Pancreas (tissue), 10 donors: Measurements from ENCODE around the gene KRTAP10-8. TPM values are rescaled to one million over a fixed set of nuclear protein-coding genes. Genes with fewer than 3 reads are reported as not detected.

Experiments
- ATAC-seq, 4 donors: fragments of 200-7000 bp; cut with Tn5 transposase; one replicate each; pipeline versions ENCODE4 v1.8.0 to v1.9.1; 2020; ENCODE audit warnings: mild to moderate bottlenecking in 4 of 4, moderate library complexity in 4 of 4
- DNase-seq, 6 donors: peaks; one replicate each; pipeline ENCODE4 v3.0.0-alpha.2; 2020
- FAIRE-seq: peaks from 2 replicates; lab custom pipeline; 2012; peaks lifted over from hg19 to GRCh38; lab: Jason Lieb, UNC
- H3K27ac ChIP-seq, 4 donors: fragments of 200-600 bp; sonication (generic); 1 replicate in 3 of 4; 2 replicates in 1 of 4; pipeline versions ENCODE4 v1.5.0 to v1.8.0; 2020
- H3K27me3 ChIP-seq, 4 donors: fragments of 200-600 bp; one replicate each; pipeline ENCODE4 v1.8.0; 2021
- H3K36me3 ChIP-seq, 3 donors: fragments of 200-600 bp; sonication (generic) in 1 of 3; one replicate each; pipeline versions ENCODE4 v1.5.0 to v1.8.0; 2020 to 2021
- H3K4me1 ChIP-seq, 3 donors: fragments of 200-600 bp; one replicate each; pipeline ENCODE4 v1.8.0; 2021
- H3K4me3 ChIP-seq, 4 donors: fragments of 200-600 bp; sonication (generic) in 2 of 4; one replicate each; pipeline versions ENCODE4 v1.5.0 to v1.8.0; 2020 to 2021
- H3K9me3 ChIP-seq, 4 donors: fragments of 200-600 bp; one replicate each; pipeline ENCODE4 v1.8.0; 2021
- WGBS, 2 donors: extraction: QIAGEN DNeasy Blood & Tissue Kit; methylation state at CpG; one replicate each; pipeline ENCODE4 v1.1.7; 2013; 5-methylcytosine and 5-hydroxymethylcytosine counted together
- intact Hi-C, 3 donors: fragments of 100-400 bp; cut with DNase I; formaldehyde crosslinking; loops; one replicate each; pipeline versions ENCODE4 v1.11.1 to v1.14.2; 2022
- polyA plus RNA-seq, 2 donors: library from polyadenylated mRNA; stranded (reverse); fragments of 200-250 nt; gene quantifications; one replicate each; pipeline ENCODE4 v1.2.3, GENCODE V29; 2013
- total RNA-seq, 6 donors: library from RNA; stranded (reverse); fragmentation: NEBNext Ultra II Directional in 4 of 6; extraction: Animal tissue kit (Norgen Biotek cat#: 25700) in 4 of 6; gene quantifications; one replicate each; pipeline versions ENCODE4 v1.2.1 to v1.2.4, GENCODE V29; 2021 to 2023
- TF ChIP-seq, protein P1 (sequence below), 4 donors: fragments of 200-600 bp; sonication (generic) in 3 of 4; IDR thresholded peaks; one replicate each; pipeline versions ENCODE4 v1.5.0 to v1.8.0; 2021; ENCODE audit warnings: antibody characterized with exemption in 4 of 4
- donor health status: healthy with polysubstance abuse.
- donor health status: DM: no; HTN: no; CAD: no; lungs with moderate emphysema.
- donor health status: DM: no; HTN: no; CAD: no.
- donor health status: control.
- donor health status: control.
- donor health status: Bipolar disorder and iron deficiency.
- donor health status: DM: yes; HTN: yes; CAD: no.
- donor health status: DM: no; HTN: no; CAD: no.
- donor health status: DM: no; HTN: no; CAD: no.
- donor health status: DM: yes; HTN: yes; CAD: no.

KRTAP10-8 gene
- total and polyA plus RNA-seq, 8 donors = not detected

DNA sequence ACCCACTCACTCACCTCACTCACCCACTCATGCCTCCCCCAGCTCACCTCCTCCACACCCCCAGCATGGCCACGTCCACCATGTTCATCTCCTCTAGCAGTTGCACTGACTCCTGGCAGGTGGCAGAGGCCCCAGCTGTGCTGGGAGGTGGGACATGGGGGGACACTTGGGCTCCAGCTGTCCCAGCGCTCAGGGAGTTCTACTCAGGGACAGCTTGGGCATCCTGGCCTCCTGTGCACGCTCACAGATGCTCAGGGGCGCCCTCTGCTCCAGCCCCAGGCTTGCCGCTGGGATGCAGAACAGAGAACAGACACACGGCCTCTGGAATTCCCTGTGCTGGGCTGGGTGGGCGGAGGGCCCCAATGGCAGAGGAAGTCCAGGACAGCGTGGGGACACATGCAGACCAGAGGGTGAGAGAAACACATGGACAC lies 5.2 kb downstream of the KRTAP10-8 start:
- Histone ChIP-seq H3K4me3 (no peak overlapping the region), H3K4me1 (no peaks in the 10 kb centered on the region), H3K27me3 (no peaks in the 10 kb centered on the region), H3K27ac (no peak overlapping the region), H3K36me3 (no peaks in the 10 kb centered on the region), H3K9me3 (no peaks in the 10 kb centered on the region)
- WGBS, 2 donors = 45 to 46% methylated on average over 8 of the region's 8 CpGs
- TF ChIP-seq, protein P1, sequence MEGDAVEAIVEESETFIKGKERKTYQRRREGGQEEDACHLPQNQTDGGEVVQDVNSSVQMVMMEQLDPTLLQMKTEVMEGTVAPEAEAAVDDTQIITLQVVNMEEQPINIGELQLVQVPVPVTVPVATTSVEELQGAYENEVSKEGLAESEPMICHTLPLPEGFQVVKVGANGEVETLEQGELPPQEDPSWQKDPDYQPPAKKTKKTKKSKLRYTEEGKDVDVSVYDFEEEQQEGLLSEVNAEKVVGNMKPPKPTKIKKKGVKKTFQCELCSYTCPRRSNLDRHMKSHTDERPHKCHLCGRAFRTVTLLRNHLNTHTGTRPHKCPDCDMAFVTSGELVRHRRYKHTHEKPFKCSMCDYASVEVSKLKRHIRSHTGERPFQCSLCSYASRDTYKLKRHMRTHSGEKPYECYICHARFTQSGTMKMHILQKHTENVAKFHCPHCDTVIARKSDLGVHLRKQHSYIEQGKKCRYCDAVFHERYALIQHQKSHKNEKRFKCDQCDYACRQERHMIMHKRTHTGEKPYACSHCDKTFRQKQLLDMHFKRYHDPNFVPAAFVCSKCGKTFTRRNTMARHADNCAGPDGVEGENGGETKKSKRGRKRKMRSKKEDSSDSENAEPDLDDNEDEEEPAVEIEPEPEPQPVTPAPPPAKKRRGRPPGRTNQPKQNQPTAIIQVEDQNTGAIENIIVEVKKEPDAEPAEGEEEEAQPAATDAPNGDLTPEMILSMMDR (IDR thresholded peaks at IDR 0.05) = no peak
- intact Hi-C loops = no loop called here
- DNase-seq (peak in 1 of 6 donors; percentile 34), FAIRE-seq (no peak), ATAC-seq (no peak)

DNA sequence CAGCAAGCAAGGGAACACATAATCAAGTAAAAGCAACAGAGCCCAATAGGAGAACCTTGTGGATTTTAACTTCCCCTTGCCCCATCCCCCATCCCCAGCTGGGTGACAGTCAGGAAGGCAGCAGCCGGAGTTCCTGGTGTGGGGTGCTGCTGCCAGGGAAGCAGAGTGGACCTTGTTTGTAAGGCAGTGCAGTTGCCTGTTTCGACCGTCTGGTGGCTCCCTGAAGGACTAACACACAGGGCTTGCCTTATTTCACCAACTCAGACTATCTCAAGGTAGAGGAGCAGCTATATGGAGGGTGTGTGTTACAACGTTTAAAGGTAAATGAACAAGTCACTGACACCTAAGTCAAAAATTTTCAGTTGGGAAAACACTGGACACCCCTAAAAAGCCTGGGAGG lies 6.6 kb downstream of the KRTAP10-8 start:
- 11 to 25% methylated on average over 4 of the region's 4 CpGs for WGBS, 2 donors
- Histone ChIP-seq H3K4me3 (no peak overlapping the region), H3K27me3 (no peaks in the 10 kb centered on the region), H3K4me1 (no peaks in the 10 kb centered on the region), H3K27ac (no peak overlapping the region), H3K9me3 (no peaks in the 10 kb centered on the region), H3K36me3 (no peaks in the 10 kb centered on the region)
- no peak for FAIRE-seq
- ATAC-seq = peak in 2 of 4 donors; percentile 68 to 69
- DNase-seq = no peak
- intact Hi-C loops = no loop called here
- TF ChIP-seq, protein P1 (IDR thresholded peaks at IDR 0.05) = no peak

DNA sequence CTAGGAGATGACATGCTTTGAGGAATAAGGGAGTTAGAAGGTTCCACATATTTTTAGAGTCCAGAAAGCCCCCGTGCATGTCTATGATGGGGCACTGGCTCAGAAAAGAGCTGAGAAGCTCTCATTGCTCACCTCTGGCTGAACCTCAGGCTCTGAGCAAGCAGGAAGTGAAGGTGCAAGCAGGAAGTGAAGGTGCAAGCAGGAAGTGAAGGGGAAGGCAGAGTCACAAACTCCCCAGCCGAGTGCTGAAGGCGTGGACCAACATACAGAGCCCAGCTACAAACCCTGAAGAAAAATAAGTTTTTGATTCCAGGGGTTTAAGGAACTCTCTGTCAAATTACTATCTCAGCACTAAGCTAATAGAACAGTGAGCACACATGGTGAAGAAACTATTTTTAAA lies 7.0 kb downstream of the KRTAP10-8 start:
- Histone ChIP-seq H3K27ac (no peak overlapping the region), H3K4me1 (no peaks in the 10 kb centered on the region), H3K9me3 (no peaks in the 10 kb centered on the region), H3K36me3 (no peaks in the 10 kb centered on the region), H3K27me3 (no peaks in the 10 kb centered on the region), H3K4me3 (no peak overlapping the region)
- TF ChIP-seq, protein P1 (IDR thresholded peaks at IDR 0.05) = no peak
- FAIRE-seq (no peak), DNase-seq (no peak), ATAC-seq (peak in 1 of 4 donors; percentile 30)
- 60 to 80% methylated on average over 3 of the region's 3 CpGs for WGBS, 2 donors
- intact Hi-C loops = no loop called here

DNA sequence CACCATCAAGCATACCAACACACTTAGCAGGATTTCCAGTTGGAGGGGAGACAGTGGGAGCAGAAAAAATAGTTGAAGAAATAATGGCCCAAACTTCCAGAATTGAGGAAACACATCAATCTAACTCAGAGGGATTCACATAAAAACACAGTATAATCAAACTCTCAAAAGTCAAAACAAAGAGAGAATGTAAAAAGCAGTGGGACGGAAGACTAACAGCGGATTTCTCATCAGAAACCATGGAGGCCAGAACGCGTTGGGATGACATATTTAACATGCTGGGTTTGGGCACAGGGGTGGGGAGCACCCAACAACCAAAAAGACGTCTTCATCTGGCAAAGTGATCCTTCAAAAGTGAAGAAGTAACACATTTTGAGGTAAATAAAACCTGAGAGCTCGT lies 8.0 kb downstream of the KRTAP10-8 start:
- 72 to 76% methylated on average over 6 of the region's 6 CpGs for WGBS, 2 donors
- TF ChIP-seq, protein P1 (IDR thresholded peaks at IDR 0.05) = no peak
- Histone ChIP-seq H3K36me3 (no peaks in the 10 kb centered on the region), H3K4me1 (no peaks in the 10 kb centered on the region), H3K27me3 (no peaks in the 10 kb centered on the region), H3K4me3 (no peak overlapping the region), H3K27ac (no peak overlapping the region), H3K9me3 (no peaks in the 10 kb centered on the region)
- no peak for DNase-seq
- intact Hi-C loops = no loop called here
- FAIRE-seq = no peak
- no peak for ATAC-seq

DNA sequence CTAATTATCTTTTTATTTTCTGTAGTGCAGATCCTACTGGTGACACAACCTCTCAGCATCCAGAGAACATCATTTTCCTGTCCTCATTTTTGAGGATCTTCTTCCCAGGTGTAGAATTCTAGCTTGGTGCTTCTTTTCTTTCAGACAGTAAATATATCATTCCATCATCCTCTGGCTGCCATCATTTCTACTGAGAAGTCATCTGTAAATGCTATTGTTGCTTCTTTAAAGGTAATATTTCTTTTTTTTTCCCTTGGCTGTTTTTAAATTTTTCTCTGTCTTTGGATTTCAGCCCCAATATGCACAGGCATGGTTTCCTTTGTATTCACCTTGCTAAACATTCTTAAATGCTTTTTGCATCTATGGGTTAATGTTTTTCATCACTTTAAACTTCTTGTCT lies 11.7 kb downstream of the KRTAP10-8 start:
- H3K9me3 ChIP-seq = no peaks in the 10 kb centered on the region
- H3K4me3 ChIP-seq = no peak overlapping the region
- no peaks in the 10 kb centered on the region for H3K27me3 ChIP-seq
- H3K4me1 ChIP-seq = no peaks in the 10 kb centered on the region
- H3K27ac ChIP-seq = no peak overlapping the region
- DNase-seq (no peak), ATAC-seq (no peak), FAIRE-seq (no peak)
- intact Hi-C loops = no loop called here
- H3K36me3 ChIP-seq = no peaks in the 10 kb centered on the region
- TF ChIP-seq, protein P1 (IDR thresholded peaks at IDR 0.05) = no peak
